ENCODE measurements around the gene TNNC1.
A peak's percentile ranks its signal among the peaks of the same experiment; 100 is the strongest.

The TNNC1 gene

DNA sequence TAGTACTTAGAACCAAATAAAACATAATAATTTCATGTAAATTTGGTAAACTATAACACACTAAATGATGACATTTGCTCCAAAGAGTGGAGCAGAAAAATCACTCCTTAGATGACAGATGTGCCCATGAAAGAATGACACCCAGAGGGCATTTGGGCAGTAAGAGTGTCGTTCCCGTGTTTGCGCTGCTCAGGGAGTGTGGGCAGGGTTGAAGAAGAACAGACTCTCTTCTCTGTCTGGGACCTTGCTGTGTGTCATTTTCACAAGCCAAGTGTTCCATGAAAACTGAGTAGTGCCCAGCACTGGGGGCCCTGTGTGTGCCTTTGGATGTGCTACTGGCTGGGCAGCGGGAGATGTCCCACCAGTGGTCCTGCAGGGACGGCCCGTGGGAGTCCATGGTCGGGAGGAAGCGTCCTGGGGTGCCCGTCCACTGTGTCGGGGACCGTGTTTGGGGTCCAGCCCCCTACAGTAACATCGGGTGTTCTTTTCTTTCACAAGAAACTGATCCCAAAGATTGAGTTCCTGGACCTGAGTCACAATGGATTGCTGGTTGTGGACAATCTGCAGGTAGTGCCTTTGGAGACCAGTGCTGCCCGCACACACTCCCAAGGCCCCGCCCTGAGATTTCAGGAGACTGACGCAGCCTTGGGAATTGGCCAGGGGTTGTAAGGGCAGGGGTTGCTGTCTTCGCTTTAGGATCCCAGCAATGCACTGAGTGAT is 23.4 kb upstream of the TNNC1 start:
- no peaks in the 10 kb centered on the region for H3K27me3 ChIP-seq (replicated peaks in 2 of 5; ENCODE audit: control insufficient read depth in 4 of 5, insufficient read depth in 5 of 5, low read length in 4 of 5)
- peaks cover 22 to 93% (median 78%) of the 10 kb centered on the region in 4 experiments for H3K36me3 ChIP-seq (ENCODE audit: control insufficient read depth in 4 of 4, insufficient read depth in 4 of 4, low read length in 3 of 4)
- H3K9me3 ChIP-seq (ENCODE audit: control extremely low read depth in 1 of 5, control insufficient read depth in 4 of 5, insufficient read depth in 2 of 5, low read depth in 1 of 5, low read length in 4 of 5) = no peaks in the 10 kb centered on the region
- CTCF ChIA-PET = interaction anchor here (9.5 kb wide), 1 partner anchor 13 kb away, joined by 65 read pairs; no protein-coding TSS in a partner anchor
- no peak overlapping the region for H3K4me3 ChIP-seq (ENCODE audit: control insufficient read depth in 1 of 7, extremely low read depth in 1 of 7, insufficient read depth in 4 of 7, low read depth in 2 of 7, low read length in 6 of 7)
- peaks cover 0 to 5% (median 0%) of the 10 kb centered on the region in 4 experiments for H3K4me1 ChIP-seq (ENCODE audit: control extremely low read depth in 1 of 4, control insufficient read depth in 4 of 4, insufficient read depth in 4 of 4, low read length in 3 of 4)
- WGBS (ENCODE audit: insufficient coverage) = 100% methylated on average over 14 of the region's 16 CpGs
- POLR2A ChIA-PET = no interaction called here
- no peak for DNase-seq
- H3K27ac ChIP-seq (ENCODE audit: insufficient read depth in 1 of 2, low read depth in 1 of 2, low read length in 2 of 2, poor library complexity in 1 of 2, severe bottlenecking in 2 of 2) = no peak overlapping the region

DNA sequence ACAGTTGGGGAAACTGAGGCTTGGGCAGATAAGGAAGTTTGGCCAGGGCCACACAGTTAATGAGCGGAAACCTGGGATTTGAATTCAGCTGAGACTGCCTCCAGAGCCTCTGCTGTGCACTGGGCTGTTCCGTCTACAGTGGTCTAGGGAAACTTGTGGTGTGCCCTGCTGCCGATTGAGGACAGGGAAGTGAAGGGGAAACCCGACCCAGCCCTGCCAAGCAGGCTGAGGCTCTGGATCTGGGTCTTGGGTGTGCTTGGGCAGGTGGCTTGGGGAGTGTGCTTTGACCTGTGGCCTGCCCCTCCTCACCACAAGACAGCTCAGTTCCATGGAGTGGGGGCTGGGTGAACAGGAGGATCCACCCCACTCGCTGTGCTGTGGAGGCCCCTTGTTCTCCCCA is 19.2 kb upstream of the TNNC1 start:
- Histone ChIP-seq H3K4me3 (ENCODE audit: control insufficient read depth in 1 of 7, extremely low read depth in 1 of 7, insufficient read depth in 4 of 7, low read depth in 2 of 7, low read length in 6 of 7) (no peak overlapping the region), H3K9me3 (ENCODE audit: control extremely low read depth in 1 of 5, control insufficient read depth in 4 of 5, insufficient read depth in 2 of 5, low read depth in 1 of 5, low read length in 4 of 5) (no peaks in the 10 kb centered on the region), H3K27ac (ENCODE audit: insufficient read depth in 1 of 2, low read depth in 1 of 2, low read length in 2 of 2, poor library complexity in 1 of 2, severe bottlenecking in 2 of 2) (no peak overlapping the region), H3K36me3 (ENCODE audit: control insufficient read depth in 4 of 4, insufficient read depth in 4 of 4, low read length in 3 of 4) (peaks cover 10 to 67% (median 58%) of the 10 kb centered on the region in 4 experiments), H3K4me1 (ENCODE audit: control extremely low read depth in 1 of 4, control insufficient read depth in 4 of 4, insufficient read depth in 4 of 4, low read length in 3 of 4) (peaks cover 0 to 18% (median 0%) of the 10 kb centered on the region in 4 experiments), H3K27me3 (replicated peaks in 2 of 5; ENCODE audit: control insufficient read depth in 4 of 5, insufficient read depth in 5 of 5, low read length in 4 of 5) (no peaks in the 10 kb centered on the region)
- 92% methylated on average over 4 of the region's 5 CpGs for WGBS (ENCODE audit: insufficient coverage)
- ChIA-PET POLR2A (no interaction called here), CTCF (interaction anchor here (0.6 to 9.5 kb wide), 19 partner anchors 7 to 210 kb away, joined by 3 to 65 read pairs (median 3); partner anchors contain the start of genes SEMA3G, STAB1 and UQCC5)
- DNase-seq = no peak

DNA sequence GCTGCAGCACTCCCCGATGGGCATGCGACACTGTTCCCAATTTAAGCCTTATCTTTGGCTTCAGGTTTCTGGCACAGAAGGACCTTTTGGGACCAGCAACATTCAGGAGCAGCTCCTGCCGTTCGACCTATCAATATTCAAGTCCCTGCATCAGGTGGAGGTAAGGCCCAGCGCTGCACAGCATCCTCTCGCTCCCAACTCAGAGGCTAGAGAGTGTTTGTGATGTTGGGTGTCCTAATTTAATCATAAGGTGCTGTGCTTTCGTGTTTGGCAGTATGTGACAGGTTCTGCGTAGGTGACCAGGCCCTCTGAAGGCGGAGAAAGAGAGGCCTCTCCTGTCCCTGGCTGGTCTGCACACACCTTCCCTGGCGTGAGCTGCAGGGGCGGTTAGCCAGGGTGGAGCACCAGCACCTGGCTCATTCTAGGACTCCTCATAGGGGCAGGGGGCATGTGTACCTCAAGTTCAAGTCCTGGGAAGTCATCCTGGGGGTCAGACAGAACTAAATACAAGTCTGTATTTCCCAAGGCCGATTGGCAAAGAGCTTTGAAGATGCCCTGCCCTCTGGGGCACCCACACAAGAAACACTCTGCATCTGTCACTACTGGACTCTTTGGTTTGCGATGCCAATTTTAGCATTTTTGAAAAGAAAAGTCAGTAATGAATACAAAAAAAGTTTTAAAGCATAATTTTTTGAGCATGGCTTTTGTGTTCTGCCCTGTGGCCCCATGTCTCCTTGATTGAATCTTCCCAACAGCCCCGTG is 18.6 kb upstream of the TNNC1 start:
- ChIA-PET CTCF (interaction anchor here (0.6 to 9.5 kb wide), 23 partner anchors 8 to 211 kb away, joined by 3 to 65 read pairs (median 3); partner anchors contain the start of genes SEMA3G, STAB1, TNNC1 and UQCC5), POLR2A (no interaction called here)
- H3K36me3 ChIP-seq (ENCODE audit: control insufficient read depth in 4 of 4, insufficient read depth in 4 of 4, low read length in 3 of 4) = peaks cover 9 to 64% (median 54%) of the 10 kb centered on the region in 4 experiments
- H3K9me3 ChIP-seq (ENCODE audit: control extremely low read depth in 1 of 5, control insufficient read depth in 4 of 5, insufficient read depth in 2 of 5, low read depth in 1 of 5, low read length in 4 of 5) = no peaks in the 10 kb centered on the region
- H3K27me3 ChIP-seq (replicated peaks in 2 of 5; ENCODE audit: control insufficient read depth in 4 of 5, insufficient read depth in 5 of 5, low read length in 4 of 5) = no peaks in the 10 kb centered on the region
- no peak overlapping the region for H3K27ac ChIP-seq (ENCODE audit: insufficient read depth in 1 of 2, low read depth in 1 of 2, low read length in 2 of 2, poor library complexity in 1 of 2, severe bottlenecking in 2 of 2)
- H3K4me1 ChIP-seq (ENCODE audit: control extremely low read depth in 1 of 4, control insufficient read depth in 4 of 4, insufficient read depth in 4 of 4, low read length in 3 of 4) = peaks cover 0 to 14% (median 0%) of the 10 kb centered on the region in 4 experiments
- 81% methylated on average over 10 of the region's 14 CpGs for WGBS (ENCODE audit: insufficient coverage)
- DNase-seq = no peak
- no peak overlapping the region for H3K4me3 ChIP-seq (ENCODE audit: control insufficient read depth in 1 of 7, extremely low read depth in 1 of 7, insufficient read depth in 4 of 7, low read depth in 2 of 7, low read length in 6 of 7)

- DNase-seq = peak; percentile 51 to 73 (median 61)
Observed at GRCh38 chr3:52471371-52472238, 17.8 kb upstream of the TNNC1 start.

GRCh38 chr3:52470920-52471319 is 17.1 kb upstream of the TNNC1 start:
- H3K4me1 ChIP-seq (ENCODE audit: control extremely low read depth in 1 of 4, control insufficient read depth in 4 of 4, insufficient read depth in 4 of 4, low read length in 3 of 4) = peaks cover 0 to 14% (median 0%) of the 10 kb centered on the region in 4 experiments
- H3K27ac ChIP-seq (ENCODE audit: insufficient read depth in 1 of 2, low read depth in 1 of 2, low read length in 2 of 2, poor library complexity in 1 of 2, severe bottlenecking in 2 of 2) = no peak overlapping the region
- 100% methylated on average over 2 of the region's 4 CpGs for WGBS (ENCODE audit: insufficient coverage)
- ChIA-PET CTCF (interaction anchor here (1.0 to 9.5 kb wide), 15 partner anchors 11 to 95 kb away, joined by 3 to 65 read pairs (median 5); partner anchors contain the start of genes SEMA3G, STAB1, TNNC1 and UQCC5), POLR2A (interaction anchor here (0.5 kb wide), 1 partner anchor 72 kb away, joined by 3 read pairs; no protein-coding TSS in a partner anchor)
- peaks cover 8 to 61% (median 48%) of the 10 kb centered on the region in 4 experiments for H3K36me3 ChIP-seq (ENCODE audit: control insufficient read depth in 4 of 4, insufficient read depth in 4 of 4, low read length in 3 of 4)
- no peak overlapping the region for H3K4me3 ChIP-seq (ENCODE audit: control insufficient read depth in 1 of 7, extremely low read depth in 1 of 7, insufficient read depth in 4 of 7, low read depth in 2 of 7, low read length in 6 of 7)
- DNase-seq = no peak
- no peaks in the 10 kb centered on the region for H3K27me3 ChIP-seq (replicated peaks in 2 of 5; ENCODE audit: control insufficient read depth in 4 of 5, insufficient read depth in 5 of 5, low read length in 4 of 5)
- H3K9me3 ChIP-seq (ENCODE audit: control extremely low read depth in 1 of 5, control insufficient read depth in 4 of 5, insufficient read depth in 2 of 5, low read depth in 1 of 5, low read length in 4 of 5) = no peaks in the 10 kb centered on the region

More at GRCh38 chr3:52471371-52472238, 17.8 kb upstream of the TNNC1 start:
- ChIA-PET POLR2A (interaction anchor here (0.5 kb wide), 1 partner anchor 71 kb away, joined by 3 read pairs; no protein-coding TSS in a partner anchor), CTCF (interaction anchor here (0.7 to 9.5 kb wide), 26 partner anchors 9 to 102 kb away, joined by 3 to 65 read pairs (median 3); partner anchors contain the start of genes SEMA3G, STAB1, TNNC1 and UQCC5)
- Histone ChIP-seq H3K4me3 (ENCODE audit: control insufficient read depth in 1 of 7, extremely low read depth in 1 of 7, insufficient read depth in 4 of 7, low read depth in 2 of 7, low read length in 6 of 7) (no peak overlapping the region), H3K27ac (ENCODE audit: insufficient read depth in 1 of 2, low read depth in 1 of 2, low read length in 2 of 2, poor library complexity in 1 of 2, severe bottlenecking in 2 of 2) (no peak overlapping the region), H3K36me3 (ENCODE audit: control insufficient read depth in 4 of 4, insufficient read depth in 4 of 4, low read length in 3 of 4) (peaks cover 8 to 60% (median 51%) of the 10 kb centered on the region in 4 experiments), H3K4me1 (ENCODE audit: control extremely low read depth in 1 of 4, control insufficient read depth in 4 of 4, insufficient read depth in 4 of 4, low read length in 3 of 4) (peaks cover 0 to 14% (median 0%) of the 10 kb centered on the region in 4 experiments), H3K9me3 (ENCODE audit: control extremely low read depth in 1 of 5, control insufficient read depth in 4 of 5, insufficient read depth in 2 of 5, low read depth in 1 of 5, low read length in 4 of 5) (no peaks in the 10 kb centered on the region), H3K27me3 (replicated peaks in 2 of 5; ENCODE audit: control insufficient read depth in 4 of 5, insufficient read depth in 5 of 5, low read length in 4 of 5) (no peaks in the 10 kb centered on the region)
- 67% methylated on average over 21 of the region's 26 CpGs for WGBS (ENCODE audit: insufficient coverage)

DNA sequence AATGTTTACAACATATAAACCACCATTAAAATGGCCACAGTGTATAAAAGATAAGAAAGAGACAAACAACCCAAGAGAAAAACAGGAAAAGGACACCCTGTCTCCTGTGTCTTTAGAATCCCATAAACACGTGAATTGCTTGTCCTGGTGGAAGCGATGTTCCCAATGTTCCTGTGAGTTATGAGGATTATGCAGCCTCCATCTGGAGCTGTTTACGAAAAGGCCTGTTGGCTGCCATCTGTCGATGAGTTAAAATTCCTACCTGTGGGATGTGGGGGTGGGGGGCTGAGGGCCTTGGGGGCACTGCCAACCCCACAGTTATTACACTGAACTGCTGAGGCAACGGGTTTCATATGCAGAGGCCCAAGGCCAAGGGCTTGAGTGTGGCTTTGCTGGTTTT is 15.2 kb upstream of the TNNC1 start:
- WGBS (ENCODE audit: insufficient coverage) = 100% methylated on average over 3 of the region's 5 CpGs
- H3K36me3 ChIP-seq (ENCODE audit: control insufficient read depth in 4 of 4, insufficient read depth in 4 of 4, low read length in 3 of 4) = peaks cover 7 to 55% (median 38%) of the 10 kb centered on the region in 4 experiments
- no peak overlapping the region for H3K27ac ChIP-seq (ENCODE audit: insufficient read depth in 1 of 2, low read depth in 1 of 2, low read length in 2 of 2, poor library complexity in 1 of 2, severe bottlenecking in 2 of 2)
- H3K4me3 ChIP-seq (ENCODE audit: control insufficient read depth in 1 of 7, extremely low read depth in 1 of 7, insufficient read depth in 4 of 7, low read depth in 2 of 7, low read length in 6 of 7) = no peak overlapping the region
- POLR2A ChIA-PET = interaction anchor here (0.6 kb wide), 1 partner anchor 189 kb away, joined by 14 read pairs; no protein-coding TSS in a partner anchor
- H3K4me1 ChIP-seq (ENCODE audit: control extremely low read depth in 1 of 4, control insufficient read depth in 4 of 4, insufficient read depth in 4 of 4, low read length in 3 of 4) = peaks cover 0 to 14% (median 0%) of the 10 kb centered on the region in 4 experiments
- no peaks in the 10 kb centered on the region for H3K27me3 ChIP-seq (replicated peaks in 2 of 5; ENCODE audit: control insufficient read depth in 4 of 5, insufficient read depth in 5 of 5, low read length in 4 of 5)
- no peaks in the 10 kb centered on the region for H3K9me3 ChIP-seq (ENCODE audit: control extremely low read depth in 1 of 5, control insufficient read depth in 4 of 5, insufficient read depth in 2 of 5, low read depth in 1 of 5, low read length in 4 of 5)
- CTCF ChIA-PET = interaction anchor here (2.7 to 9.5 kb wide), 6 partner anchors 9 to 93 kb away, joined by 8 to 65 read pairs (median 44); partner anchors contain the start of genes SEMA3G and STAB1
- DNase-seq = no peak
